ENCODE measurements around the gene PABPN1L.
A peak's percentile ranks its signal among the peaks of the same experiment; 100 is the strongest.
"Not testable (repeated sequence)": the region's sequence is repeated elsewhere in the genome, so short reads cannot be mapped to it uniquely, and the experiment has no call there.

Gene PABPN1L

DNA sequence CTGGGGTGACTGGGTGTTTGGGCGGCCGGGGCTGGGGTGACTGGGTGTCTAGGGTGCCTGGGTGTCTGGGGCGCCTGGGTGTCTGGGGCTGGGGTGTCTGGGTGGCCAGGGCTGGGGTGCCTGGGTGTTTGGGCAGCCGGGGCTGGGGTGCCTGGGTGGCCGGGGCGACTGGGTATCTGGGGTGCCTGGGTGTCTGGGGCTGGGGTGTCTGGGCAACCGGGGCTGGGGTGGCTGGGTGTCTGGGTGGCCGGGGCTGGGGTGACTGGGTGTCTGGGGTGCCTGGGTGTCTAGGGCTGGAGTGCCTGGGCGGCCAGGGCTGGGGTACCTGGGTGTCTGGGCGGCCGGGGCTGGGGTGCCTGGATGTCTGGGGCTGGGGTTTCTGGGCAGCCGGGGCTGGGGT lies 41.3 kb downstream of the PABPN1L start:
- no peak for DNase-seq

DNA sequence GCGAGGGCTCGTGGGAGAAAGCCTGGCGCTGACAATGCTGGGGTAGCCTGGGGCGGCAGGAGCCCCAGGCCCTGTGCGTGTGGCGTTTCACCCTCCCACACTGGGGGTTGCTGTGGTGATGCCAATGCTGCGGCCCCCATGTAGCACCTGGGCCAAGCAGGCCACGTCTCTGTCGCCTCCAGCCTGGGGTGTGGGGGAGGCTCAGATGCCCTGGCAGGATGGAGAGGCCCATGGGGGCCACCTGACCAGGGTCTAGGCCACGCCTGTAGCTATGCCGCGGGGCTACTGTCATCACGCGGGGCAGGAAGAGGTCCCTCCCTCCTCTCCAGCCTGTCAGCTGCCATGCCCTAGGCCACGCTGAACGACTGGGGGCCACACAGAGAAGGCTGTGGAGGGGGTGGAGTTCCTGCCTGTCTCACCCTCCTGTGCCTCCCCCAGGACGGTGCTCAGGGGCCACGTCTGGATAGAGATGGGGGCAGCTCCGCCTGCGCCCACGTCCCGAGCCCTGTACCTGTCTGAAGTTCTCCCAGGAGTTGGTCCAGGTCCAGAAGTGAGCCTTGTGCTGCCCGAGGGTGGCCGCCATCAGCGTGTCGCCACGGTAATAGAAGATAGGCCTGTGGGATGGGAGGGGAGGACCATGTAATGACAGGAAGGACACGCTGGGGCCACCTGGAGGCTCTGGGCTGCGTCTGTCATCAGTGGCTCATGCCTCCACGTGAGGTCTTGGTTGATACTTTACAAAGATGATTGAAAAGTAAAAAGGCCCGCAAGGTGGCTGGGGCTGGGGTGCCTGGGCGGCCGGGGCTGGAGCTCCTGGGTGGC lies 42.0 kb downstream of the PABPN1L start:
- no peak for DNase-seq

DNA sequence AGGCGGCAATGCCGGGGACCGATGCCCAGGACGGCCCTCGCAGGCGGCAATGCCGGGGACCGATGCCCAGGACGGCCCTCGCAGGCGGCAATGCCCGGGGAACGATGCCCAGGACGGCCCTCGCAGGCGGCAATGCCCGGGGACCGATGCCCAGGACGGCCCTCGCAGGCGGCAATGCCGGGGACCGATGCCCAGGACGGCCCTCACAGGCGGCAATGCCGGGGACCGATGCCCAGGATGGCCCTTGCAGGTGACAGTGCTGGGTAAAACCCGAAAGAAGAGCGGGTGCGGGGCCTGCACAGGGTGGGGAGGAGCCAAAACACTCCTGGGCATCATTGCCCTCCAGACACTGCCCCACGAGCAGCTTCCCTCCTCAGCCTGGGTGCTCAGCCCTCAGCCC lies 42.8 kb downstream of the PABPN1L start:
- not testable (repeated sequence) for DNase-seq

- no peak for DNase-seq
Measured at GRCh38 chr16:88822281-88823040, 44.0 kb downstream of the PABPN1L start.

DNA sequence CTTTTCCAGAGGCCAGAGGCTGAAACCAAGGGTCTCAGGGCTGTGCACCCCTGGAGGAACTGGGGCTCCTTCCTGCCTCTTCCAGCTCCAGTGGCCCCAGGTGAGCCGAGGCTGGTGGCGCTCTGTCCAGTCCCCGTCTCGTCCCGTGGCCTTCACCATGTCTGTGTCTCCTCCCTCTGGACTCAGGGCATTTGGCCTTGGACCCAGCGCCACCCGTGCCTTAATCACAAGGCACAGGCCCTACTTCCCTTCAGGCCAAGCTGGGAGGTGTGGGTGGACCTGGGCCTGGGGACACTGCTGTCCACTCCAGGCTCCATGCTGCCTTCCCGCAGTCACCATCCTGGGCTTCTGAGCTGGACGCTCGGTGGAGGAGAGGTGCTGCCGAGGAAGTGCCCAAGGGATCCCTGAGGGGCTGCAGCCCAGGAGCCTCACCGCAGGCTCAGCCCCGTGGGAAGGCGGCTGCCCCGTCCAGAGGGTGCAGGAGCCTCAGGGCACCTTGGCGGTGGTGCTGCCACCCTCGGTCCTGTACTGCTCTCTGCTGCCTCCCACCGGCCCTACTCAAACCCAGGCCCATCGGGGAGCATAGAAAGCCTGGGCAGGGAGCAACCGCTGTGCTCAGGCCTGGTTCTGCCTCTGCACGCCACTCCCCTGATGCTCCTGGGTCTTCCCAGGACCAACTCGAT lies 45.2 kb downstream of the PABPN1L start:
- DNase-seq = no peak

- DNase-seq = no peak
Measured at GRCh38 chr16:88820385-88821025, 46.0 kb downstream of the PABPN1L start.

GRCh38 chr16:88819126-88819525 lies 47.3 kb downstream of the PABPN1L start:
- DNase-seq = no peak

- DNase-seq = no peak
Measured at GRCh38 chr16:88818575-88818874, 47.9 kb downstream of the PABPN1L start.

DNA sequence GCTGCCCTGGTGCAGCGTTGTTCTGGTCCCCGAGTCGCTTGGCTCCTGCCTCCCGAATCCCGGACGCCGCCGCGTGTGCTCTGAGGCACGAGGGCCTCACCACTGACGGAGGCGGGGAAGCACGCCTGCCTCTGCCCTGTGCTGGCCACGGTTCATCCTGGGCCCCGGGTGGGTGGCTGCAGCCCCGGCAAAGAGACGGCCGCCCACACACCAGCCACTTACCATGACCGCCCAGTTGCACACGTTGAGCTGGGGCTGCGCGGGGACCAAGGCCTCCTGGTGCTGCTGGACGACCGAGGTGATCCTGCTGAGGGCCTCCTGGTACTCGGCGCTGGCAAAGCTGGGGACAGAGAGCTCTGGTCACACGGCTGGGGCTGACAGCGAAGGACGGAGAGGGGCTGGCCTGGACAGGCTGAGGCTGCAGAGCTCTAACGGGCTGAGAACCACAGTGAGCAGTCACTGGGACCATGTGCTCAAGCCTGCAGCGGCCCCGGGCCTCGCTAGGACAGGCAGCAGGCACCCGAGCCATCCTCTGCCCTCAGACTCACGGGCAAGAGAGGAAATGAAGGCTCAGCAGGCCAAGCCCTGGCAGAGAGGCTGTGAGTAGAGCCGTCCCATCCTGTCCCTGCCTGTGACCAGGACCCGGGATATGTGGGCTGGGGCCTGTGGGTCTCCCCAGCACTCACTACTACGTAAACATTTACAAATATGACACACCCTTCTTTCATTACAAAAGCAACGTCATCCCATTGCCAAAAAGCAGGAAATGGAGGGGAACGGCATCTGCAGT lies 48.5 kb downstream of the PABPN1L start:
- no peak for DNase-seq

DNA sequence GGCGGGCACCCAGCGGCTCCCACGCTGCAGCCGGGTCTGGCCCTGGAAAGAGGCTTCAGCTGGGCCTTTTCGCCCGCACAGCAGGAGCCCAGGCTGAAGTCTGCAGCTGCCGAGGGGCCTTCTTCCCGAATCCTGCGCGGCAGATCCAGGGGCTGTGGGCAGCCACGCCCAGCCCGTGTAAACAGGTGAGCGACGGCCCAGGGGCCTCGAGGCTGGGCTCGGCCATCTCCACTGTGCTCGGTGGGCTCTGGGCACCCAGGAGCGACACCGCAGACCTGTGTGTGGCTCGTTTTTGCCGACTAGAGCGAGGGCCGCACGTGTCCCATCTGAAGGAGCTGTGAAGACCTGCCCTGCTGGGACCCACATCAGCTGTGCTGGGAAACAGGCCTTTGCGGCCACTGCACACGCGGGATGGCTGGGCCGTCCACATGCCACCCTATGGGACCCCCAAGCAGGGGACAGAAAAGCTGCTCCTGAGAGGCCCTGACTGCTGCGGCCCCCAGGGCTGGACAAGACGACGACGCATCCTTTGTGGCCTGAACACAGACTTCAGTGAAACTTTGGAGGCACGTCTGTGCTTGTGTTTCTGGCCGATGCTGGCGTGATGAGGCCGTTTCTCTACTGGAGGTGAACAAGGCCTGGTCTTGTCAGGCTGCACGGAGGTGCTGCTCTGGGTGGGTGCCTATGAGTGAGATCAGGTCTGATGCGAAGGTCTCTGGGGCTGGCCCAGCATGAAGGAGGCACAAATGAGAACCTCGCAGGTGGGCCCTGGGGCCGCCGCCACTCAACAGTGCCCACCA lies 49.5 kb downstream of the PABPN1L start:
- DNase-seq = no peak

GRCh38 chr16:88815901-88816589 lies 50.4 kb downstream of the PABPN1L start:
- DNase-seq = peak; percentile 67

DNA sequence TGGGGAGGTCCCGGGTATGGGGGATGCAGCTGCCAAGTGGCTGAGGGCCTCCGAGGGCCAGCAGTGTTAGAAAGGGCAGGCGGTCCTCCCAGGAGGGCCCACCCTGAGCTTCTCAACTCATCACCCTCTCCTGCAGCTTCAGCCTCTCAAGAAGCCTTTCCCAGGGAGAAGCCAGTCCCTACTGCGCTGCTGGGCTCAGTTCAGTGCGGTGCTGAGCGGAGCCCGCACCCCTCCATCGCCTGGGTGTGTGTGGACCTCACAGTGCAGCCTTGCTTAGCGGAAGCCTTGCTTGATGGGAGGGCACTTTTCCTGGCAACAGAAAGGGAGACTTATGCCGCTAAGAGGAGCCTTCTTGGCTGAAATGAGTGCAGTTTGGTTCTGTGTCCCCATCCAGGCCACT lies 51.2 kb downstream of the PABPN1L start:
- DNase-seq = no peak

- no peak for DNase-seq
Measured at GRCh38 chr16:88814144-88814502, 52.3 kb downstream of the PABPN1L start.

Data from CD4-positive, alpha-beta T cell treated with Interleukin-17A for 4 hours (primary cell).